GM12872 (cell line): ENCODE measurements around the gene ANKS1A.

Source experiments
- CTCF ChIP-seq: IDR thresholded peaks from 3 replicates; pipeline ENCODE4 v1.5.1; 2011; ENCODE audit warnings: low read depth, mild to moderate bottlenecking, low read length, moderate library complexity; ENCODE audit not compliant: insufficient read depth

The ANKS1A gene

GRCh38 chr6:35017411-35018181, 128.5 kb downstream of the ANKS1A start:
- no peak for TF ChIP-seq CTCF

DNA sequence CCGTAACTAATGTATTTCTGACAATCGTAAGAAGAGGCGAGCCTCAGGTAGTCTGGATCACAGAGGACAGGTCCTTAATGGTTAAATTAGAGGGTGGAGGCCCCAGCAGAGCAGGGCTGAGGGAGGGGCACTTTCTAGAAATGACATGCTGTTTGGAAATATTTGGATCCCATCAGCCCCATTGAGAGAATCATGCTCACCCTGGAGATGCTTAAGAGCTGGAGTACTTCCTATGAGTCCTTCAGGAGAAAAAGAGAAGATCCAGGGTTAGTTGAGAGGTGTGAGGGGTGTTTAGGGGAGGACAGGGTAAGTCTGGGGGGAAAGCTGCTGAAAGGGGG, 129.1 kb downstream of the ANKS1A start:
- TF ChIP-seq CTCF, result no peak

- no peak for TF ChIP-seq CTCF
These were observed 129.7 kb downstream of the ANKS1A start for GRCh38 chr6:35018746-35019145.

GRCh38 chr6:35019171-35019570, 130.1 kb downstream of the ANKS1A start:
- no peak for TF ChIP-seq CTCF

DNA sequence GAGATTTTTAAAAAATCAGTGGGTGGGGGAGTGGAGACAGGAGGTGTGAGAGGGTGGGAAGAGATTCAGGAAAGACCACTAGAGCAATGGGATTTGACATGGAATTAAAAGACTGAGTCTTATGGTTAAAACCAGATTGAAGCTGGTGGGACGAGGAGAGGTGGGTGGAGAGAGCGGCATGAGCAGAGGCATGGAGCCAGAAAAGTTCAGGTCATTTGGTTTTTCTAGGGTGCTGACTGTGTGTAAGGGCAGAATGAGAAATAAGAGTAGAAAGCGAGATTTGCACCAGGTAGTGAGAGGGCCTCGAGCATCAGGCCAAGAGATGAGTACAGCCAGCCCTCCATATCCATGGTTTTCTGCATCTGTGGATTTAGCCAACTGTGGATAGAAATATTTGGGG, 130.8 kb downstream of the ANKS1A start:
- no peak for TF ChIP-seq CTCF

GRCh38 chr6:35021004-35021403, 131.9 kb downstream of the ANKS1A start:
- TF ChIP-seq CTCF, result no peak

DNA sequence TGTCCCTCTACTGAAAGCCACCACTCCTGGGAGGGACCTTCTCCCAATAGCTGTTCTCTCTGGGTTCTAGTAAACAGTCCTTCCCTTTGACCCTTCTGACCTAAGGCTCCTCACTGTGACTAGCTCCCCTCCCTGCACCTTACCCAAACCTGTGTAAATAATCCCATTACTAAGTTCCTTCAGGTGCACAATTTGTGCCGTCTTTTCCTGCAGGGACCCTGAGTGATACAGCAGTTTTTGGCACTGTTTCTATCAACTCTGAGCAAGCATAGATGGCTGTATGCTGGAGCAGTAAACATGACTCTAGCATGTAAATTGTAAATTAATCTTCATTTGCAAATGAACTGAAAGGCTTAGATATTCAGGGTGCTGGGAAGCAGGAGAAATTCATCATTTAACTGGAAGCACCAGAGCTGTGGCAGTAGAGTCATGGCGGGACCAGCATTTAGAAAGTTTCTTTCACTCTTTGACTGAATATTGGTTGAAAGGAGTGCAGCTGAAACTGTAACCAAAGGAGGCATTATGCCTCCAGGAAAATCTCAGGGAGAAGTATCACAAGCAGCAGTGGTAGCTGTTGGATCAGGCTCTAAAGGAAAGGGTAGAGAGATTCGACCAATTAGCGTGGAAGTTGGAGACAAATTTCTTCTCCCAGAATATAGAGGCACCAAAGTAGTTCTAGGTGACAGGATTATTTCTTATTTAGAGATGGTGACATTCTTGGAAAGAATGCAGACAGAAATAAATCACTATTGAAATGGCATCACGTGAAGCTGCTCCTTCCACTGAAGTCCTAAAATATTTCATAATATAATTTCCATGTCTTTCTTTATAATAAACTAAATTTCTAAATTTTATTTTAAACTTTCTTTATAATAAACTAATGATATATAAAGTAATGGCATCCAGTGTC, 134.3 kb downstream of the ANKS1A start:
- TF ChIP-seq CTCF, result no peak
